ENCODE data around the gene PLIN3.

PLIN3 gene

DNA sequence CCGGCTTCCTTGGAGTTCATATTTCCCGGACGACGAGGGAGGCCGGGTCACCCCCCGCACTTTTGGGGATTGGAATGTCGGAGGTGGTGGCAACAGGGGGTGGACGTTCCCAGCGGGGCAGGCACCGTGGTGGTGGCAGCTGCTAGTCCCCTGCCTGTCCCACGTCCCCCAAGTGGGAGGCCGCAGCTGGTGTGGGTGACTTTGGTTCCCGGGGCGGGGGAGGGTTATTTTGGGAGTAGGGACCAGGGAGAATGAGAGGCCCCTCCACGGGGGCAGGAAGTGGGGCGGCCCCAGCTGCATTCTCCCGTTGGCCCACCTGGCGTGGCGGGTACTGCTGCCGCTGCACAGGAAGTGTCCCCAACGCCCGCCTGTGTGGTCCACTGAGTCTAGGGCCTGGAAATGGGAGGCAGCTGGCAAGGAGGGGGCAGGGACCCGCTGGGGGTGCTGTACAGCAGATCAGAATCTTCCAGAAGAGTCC is 11.1 kb upstream of the PLIN3 start:
- H3K4me3 ChIP-seq (ENCODE audit: low read depth, low read length), result no peak overlapping the region
- no peak for DNase-seq (ENCODE audit: low read depth, low spot score)
- POLR2A ChIA-PET, result no interaction called here
- TF ChIP-seq, protein P1, sequence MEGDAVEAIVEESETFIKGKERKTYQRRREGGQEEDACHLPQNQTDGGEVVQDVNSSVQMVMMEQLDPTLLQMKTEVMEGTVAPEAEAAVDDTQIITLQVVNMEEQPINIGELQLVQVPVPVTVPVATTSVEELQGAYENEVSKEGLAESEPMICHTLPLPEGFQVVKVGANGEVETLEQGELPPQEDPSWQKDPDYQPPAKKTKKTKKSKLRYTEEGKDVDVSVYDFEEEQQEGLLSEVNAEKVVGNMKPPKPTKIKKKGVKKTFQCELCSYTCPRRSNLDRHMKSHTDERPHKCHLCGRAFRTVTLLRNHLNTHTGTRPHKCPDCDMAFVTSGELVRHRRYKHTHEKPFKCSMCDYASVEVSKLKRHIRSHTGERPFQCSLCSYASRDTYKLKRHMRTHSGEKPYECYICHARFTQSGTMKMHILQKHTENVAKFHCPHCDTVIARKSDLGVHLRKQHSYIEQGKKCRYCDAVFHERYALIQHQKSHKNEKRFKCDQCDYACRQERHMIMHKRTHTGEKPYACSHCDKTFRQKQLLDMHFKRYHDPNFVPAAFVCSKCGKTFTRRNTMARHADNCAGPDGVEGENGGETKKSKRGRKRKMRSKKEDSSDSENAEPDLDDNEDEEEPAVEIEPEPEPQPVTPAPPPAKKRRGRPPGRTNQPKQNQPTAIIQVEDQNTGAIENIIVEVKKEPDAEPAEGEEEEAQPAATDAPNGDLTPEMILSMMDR (IDR thresholded peaks at IDR 0.05; ENCODE audit: insufficient read depth, low read length, missing control alignments), result no peak
- CTCF ChIA-PET, result interaction anchor here (1.4 kb wide), 1 partner anchor 8 kb away, joined by 4 read pairs; no protein-coding TSS in a partner anchor

DNA sequence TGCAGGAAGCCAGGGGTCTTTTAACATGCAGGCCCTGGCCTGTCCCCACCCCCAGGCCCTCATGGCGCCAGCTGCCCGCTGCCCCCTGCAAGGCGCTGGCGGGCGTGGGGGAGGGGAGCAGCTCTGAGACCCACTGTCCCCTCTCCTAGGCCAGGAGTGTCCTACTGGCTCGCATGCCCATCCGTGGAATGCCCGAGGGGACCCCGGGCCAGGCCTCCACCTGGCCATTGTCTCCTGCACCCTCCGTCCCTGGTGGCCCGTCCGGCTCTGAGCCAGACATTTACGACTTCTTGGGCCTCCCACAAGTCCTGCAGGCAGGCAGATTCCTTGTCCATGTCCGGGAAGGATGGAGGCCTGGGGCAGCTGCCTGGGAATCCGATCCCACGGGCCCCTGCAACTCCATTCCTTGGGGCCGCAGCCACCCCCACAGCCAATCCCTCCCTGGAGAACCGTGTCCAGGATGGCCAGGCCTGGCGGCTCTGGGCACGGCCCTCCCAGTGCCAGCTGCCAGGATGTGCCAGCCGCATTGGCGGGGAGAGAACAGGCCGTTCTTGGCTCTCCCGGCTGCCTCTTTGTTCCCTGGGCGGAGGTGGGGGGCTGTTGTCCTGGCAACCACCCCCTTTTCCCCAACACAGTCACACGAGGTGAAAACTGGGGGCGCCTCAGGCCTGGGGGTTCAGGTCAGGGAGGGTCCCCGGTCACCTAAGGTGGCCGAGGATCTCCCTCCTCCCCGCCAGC is 10.5 kb upstream of the PLIN3 start:
- ChIA-PET POLR2A (no interaction called here), CTCF (no interaction called here)
- TF ChIP-seq, protein P1 (IDR thresholded peaks at IDR 0.05; ENCODE audit: insufficient read depth, low read length, missing control alignments), result no peak
- no peak overlapping the region for H3K4me3 ChIP-seq (ENCODE audit: low read depth, low read length)
- no peak for DNase-seq (ENCODE audit: low read depth, low spot score)

DNA sequence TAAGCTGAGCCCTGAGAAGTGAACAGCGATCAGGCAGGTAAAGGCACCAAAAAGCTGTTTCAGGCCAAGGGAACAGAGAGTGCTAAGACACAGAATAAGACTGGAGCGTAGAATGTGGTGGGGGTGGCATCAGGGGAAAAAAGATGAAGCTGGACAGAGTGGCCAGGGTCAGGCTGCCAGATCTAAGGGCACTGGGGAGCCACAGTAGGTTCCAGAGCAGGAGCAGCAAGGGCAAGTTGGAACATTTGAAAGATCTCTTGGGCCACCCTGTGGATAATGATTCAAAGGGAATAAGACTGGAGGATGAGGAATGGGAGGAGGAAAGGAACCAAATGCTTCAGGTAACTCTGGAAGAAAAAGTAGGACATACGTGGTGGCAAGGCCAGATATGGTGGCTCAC is 6.5 kb upstream of the PLIN3 start:
- no peak overlapping the region for H3K4me3 ChIP-seq (ENCODE audit: low read depth, low read length)
- no peak for DNase-seq (ENCODE audit: low read depth, low spot score)
- CTCF ChIA-PET, result interaction anchor here (1.3 to 11.6 kb wide), 8 partner anchors 17 to 162 kb away, joined by 4 to 129 read pairs (median 52); no protein-coding TSS in a partner anchor
- POLR2A ChIA-PET, result no interaction called here
- TF ChIP-seq, protein P1 (IDR thresholded peaks at IDR 0.05; ENCODE audit: insufficient read depth, low read length, missing control alignments), result no peak

DNA sequence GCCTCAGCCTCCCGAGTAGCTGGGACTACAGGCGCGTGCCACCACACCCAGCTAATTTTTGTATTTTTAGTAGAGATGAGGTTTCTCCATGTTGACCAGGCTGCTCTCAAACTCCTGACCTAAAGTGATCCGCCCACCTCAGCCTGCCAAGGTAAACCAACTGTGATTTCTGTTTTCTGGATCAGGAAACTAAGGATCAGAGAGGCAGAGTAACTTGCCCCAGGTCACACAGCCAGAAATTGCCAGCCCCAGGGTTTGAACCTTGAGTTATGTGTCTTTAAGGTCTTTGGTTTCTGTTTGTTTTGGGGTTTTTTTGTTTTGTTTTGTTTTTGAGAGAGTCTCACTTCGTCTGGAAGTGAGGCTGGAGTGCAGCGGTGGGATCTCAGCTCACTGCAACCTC is 4.2 kb upstream of the PLIN3 start:
- TF ChIP-seq, protein P1 (IDR thresholded peaks at IDR 0.05; ENCODE audit: insufficient read depth, low read length, missing control alignments), result no peak
- POLR2A ChIA-PET, result interaction anchor here (0.6 to 1.5 kb wide), 3 partner anchors 40 to 107 kb away, joined by 3 to 23 read pairs (median 3); no protein-coding TSS in a partner anchor
- no peak for DNase-seq (ENCODE audit: low read depth, low spot score)
- CTCF ChIA-PET, result interaction anchor here (1.2 to 11.6 kb wide), 11 partner anchors 18 to 167 kb away, joined by 3 to 129 read pairs (median 19); no protein-coding TSS in a partner anchor
- H3K4me3 ChIP-seq (ENCODE audit: low read depth, low read length), result no peak overlapping the region

DNA sequence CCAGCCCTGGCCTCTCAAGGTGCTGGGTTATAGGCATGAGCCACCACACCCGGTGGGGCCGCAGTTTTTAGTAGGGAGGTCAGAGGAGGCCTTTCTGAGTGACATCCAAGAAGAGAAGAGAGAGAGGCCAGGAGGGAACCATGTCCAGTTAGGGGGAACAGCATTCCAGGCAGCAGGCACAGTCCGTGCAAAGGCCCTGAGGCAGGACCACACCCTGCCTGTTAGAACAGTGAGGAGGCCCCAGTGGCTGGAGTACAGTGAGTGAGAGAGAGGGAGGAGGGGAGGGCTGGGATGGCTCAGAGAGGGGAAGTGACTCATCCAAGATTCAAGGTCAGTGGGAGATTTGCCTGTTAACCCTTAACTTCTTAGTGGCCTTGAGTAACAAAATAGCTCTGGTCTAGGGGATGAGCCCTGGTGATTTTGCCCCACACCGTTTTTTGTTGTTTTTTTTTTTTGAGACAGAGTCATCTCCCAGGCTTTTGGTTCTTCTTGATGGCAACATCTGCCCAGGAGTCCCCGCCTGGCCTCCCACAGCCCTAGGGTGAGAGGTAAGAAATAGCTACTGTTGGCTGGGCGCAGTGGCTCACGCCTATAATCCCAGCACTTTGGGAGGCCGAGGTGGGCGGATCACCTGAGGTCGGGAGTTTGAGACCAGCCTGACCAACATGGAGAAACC is 2.7 kb upstream of the PLIN3 start:
- peak; percentile 52 for DNase-seq (ENCODE audit: low read depth, low spot score)
- POLR2A ChIA-PET, result interaction anchor here (0.8 to 1.5 kb wide), 2 partner anchors 15 to 42 kb away, joined by 3 to 23 read pairs; no protein-coding TSS in a partner anchor
- no peak overlapping the region for H3K4me3 ChIP-seq (ENCODE audit: low read depth, low read length)
- TF ChIP-seq, protein P1 (IDR thresholded peaks at IDR 0.05; ENCODE audit: insufficient read depth, low read length, missing control alignments), result no peak
- CTCF ChIA-PET, result interaction anchor here (0.9 to 11.6 kb wide), 7 partner anchors 9 to 166 kb away, joined by 4 to 129 read pairs (median 80); no protein-coding TSS in a partner anchor

Data from AG04449 (cell line).